ENCODE measurements around the gene FBXO42. TPM values are rescaled to one million over a fixed set of nuclear protein-coding genes. Genes with fewer than 3 reads are reported as not detected.

The FBXO42 gene
- total and polyA plus RNA-seq, 2 of the 8 experiments (the other 6 are each of a cell fraction or from before 2014, with no cell fraction given), result 15.1 to 17.0 TPM

DNA sequence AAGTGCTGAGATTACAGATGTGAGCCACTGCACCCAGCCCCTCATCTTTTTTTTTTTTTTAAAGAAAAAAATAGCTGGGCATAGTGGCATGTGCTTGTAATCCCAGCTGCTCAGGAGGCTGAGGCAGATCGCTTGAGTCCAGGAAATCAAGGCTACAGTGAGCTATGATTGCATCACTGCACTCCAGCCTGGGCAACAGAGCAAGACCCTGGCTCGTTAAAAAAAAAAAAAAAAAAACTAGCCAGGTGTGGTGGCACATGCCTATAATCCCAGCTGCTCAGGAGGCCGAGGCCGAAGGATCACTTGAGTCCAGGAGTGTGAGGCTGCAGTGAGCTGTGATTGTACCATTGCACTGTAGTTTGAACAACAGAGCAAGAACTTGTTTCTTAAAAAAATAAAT is 28.6 kb upstream of the FBXO42 start:
- H3K18ac ChIP-seq (ENCODE audit: extremely low read depth, low read length), result no peak overlapping the region
- no peak overlapping the region for H3K14ac ChIP-seq (ENCODE audit: insufficient read length)
- H3K36me3 ChIP-seq (ENCODE audit: control insufficient read depth in 2 of 4, insufficient read depth in 4 of 4, low read length in 3 of 4), result no peaks in the 10 kb centered on the region
- peaks cover 20 to 38% of the 10 kb centered on the region in 2 experiments for H4K20me1 ChIP-seq (replicated peaks in 1 of 2; ENCODE audit: control insufficient read depth in 1 of 2, insufficient read depth in 2 of 2, low read length in 2 of 2)
- H2BK12ac ChIP-seq (ENCODE audit: low read depth, low read length), result no peak overlapping the region
- H4K91ac ChIP-seq (replicated peaks; ENCODE audit: insufficient read length, low read length), result no peak overlapping the region
- H2AK5ac ChIP-seq (ENCODE audit: low read depth, low read length), result no peak overlapping the region
- H3K23me2 ChIP-seq (ENCODE audit: low read depth, low read length), result no peaks in the 10 kb centered on the region
- no peak overlapping the region for H4K8ac ChIP-seq (ENCODE audit: extremely low read depth, insufficient read depth, low read length)
- H3K27ac ChIP-seq (ENCODE audit: low read depth, low read length), result no peak overlapping the region
- H3K27me3 ChIP-seq (replicated peaks in 1 of 4; ENCODE audit: control insufficient read depth in 3 of 4, extremely low read depth in 1 of 4, insufficient read depth in 3 of 4, low read length in 3 of 4), result no peaks in the 10 kb centered on the region
- no peak overlapping the region for H4K5ac ChIP-seq (ENCODE audit: insufficient read length, low read depth, low read length)
- H3K56ac ChIP-seq (replicated peaks; ENCODE audit: insufficient read length, low read depth, low read length), result no peak overlapping the region
- no peak overlapping the region for H2BK20ac ChIP-seq (ENCODE audit: low read length)
- no peaks in the 10 kb centered on the region for H3K9me3 ChIP-seq (ENCODE audit: insufficient read depth in 2 of 2, low read depth in 1 of 2, low read length in 1 of 2)
- H3K4me2 ChIP-seq (ENCODE audit: insufficient read depth in 1 of 2, low read depth in 2 of 2, low read length in 2 of 2), result no peak overlapping the region
- no peak overlapping the region for H2BK5ac ChIP-seq (ENCODE audit: low read depth, low read length)
- H3K79me2 ChIP-seq (ENCODE audit: control insufficient read depth in 1 of 2, insufficient read depth in 2 of 2, low read length in 2 of 2), result peaks cover 23 to 95% of the 10 kb centered on the region in 2 experiments
- DNase-seq (ENCODE audit: low read depth in 1 of 2, low spot score in 2 of 2) (no peak), FAIRE-seq (no peak)
- H3K79me1 ChIP-seq (ENCODE audit: low read depth, low read length), result peaks cover 10% of the 10 kb centered on the region
- no peak overlapping the region for H3K9ac ChIP-seq (replicated peaks in 1 of 4; ENCODE audit: extremely low read depth in 1 of 4, low read depth in 3 of 4, low read length in 3 of 4)
- no peak overlapping the region for H2BK120ac ChIP-seq (replicated peaks; ENCODE audit: low read depth, low read length)
- H2BK15ac ChIP-seq (ENCODE audit: low read length), result no peak overlapping the region
- H2AFZ ChIP-seq (ENCODE audit: low read length), result no peak overlapping the region
- H3K4me3 ChIP-seq (ENCODE audit: extremely low read depth in 1 of 4, insufficient read depth in 2 of 4, low read depth in 3 of 4, low read length in 4 of 4), result no peak overlapping the region
- H3K4me1 ChIP-seq (replicated peaks in 1 of 4; ENCODE audit: control insufficient read depth in 3 of 4, insufficient read depth in 4 of 4, low read length in 3 of 4), result peaks cover 6 to 16% (median 13%) of the 10 kb centered on the region in 4 experiments
- H3K4ac ChIP-seq (replicated peaks; ENCODE audit: insufficient read length, low read depth, low read length), result no peak overlapping the region
- WGBS, 2 experiments (ENCODE audit: extremely low coverage in 1 of 2, insufficient coverage in 1 of 2, insufficient read length in 1 of 2, insufficient replicate concordance in 2 of 2, low coverage in 1 of 2, low lambda C conversion rate in 2 of 2, missing lambda C conversion rate in 1 of 2), result 63% methylated on average over 3 of the region's 4 CpGs; no CpG with 5 or more reads in 1 of the 2 experiments
- ChIA-PET POLR2A (ENCODE audit: partially characterized antibody) (interaction anchor here (0.7 to 1.9 kb wide), 4 partner anchors 11 to 81 kb away, joined by 3 to 6 read pairs (median 4); partner anchors contain the start of gene SZRD1), CTCF (ENCODE audit: partially characterized antibody) (interaction anchor here (0.6 to 1.6 kb wide), 7 partner anchors 13 to 245 kb away, joined by 3 to 5 read pairs (median 3); no protein-coding TSS in a partner anchor)
- H3K23ac ChIP-seq (ENCODE audit: insufficient read length), result no peak overlapping the region
- no peak for TF ChIP-seq RBBP5 (IDR thresholded peaks at IDR 0.05; ENCODE audit: borderline replicate concordance, low read depth, low read length)
